ENCODE measurements around the gene RCBTB1. TPM values are rescaled to one million over a fixed set of nuclear protein-coding genes. Genes with fewer than 3 reads are reported as not detected.
A peak's percentile ranks its signal among the peaks of the same experiment; 100 is the strongest.

RCBTB1 gene
- polyA plus RNA-seq, 1 donor (not counting 4 experiments of a cell fraction or from before 2014, with no cell fraction given) = 26.9 TPM

DNA sequence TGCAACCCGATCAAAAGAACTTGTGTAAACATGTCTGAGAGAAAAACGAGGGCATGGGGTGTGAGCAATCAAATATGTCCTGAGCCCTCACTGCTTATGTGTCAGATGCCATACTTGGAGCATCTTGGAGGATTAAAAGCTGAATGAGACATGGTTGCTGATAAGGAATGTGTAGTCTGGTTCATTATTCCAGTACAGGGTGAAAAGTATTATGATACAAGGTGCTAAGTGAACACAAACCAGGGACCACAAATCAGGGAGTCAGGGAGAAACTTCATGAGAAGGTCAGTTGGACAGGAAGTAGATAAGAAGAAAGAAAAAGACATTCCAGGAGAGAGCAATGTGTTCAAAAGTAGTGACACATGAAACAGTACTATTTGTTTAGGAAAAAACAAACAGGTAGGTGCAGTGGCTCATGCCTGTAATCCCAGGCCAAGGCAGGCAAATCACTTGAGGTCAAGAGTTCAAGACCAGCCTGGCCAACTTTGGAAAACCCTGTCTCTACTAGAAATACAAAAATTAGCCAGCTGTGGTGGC is 2.0 kb upstream of the RCBTB1 start:
- no peaks in the 10 kb centered on the region for H4K20me1 ChIP-seq (ENCODE audit: control insufficient read depth, extremely low read depth, insufficient read depth, low read length)
- H2AFZ ChIP-seq (ENCODE audit: control insufficient read depth, low read length) = peak overlapping the region; percentile 63

DNA sequence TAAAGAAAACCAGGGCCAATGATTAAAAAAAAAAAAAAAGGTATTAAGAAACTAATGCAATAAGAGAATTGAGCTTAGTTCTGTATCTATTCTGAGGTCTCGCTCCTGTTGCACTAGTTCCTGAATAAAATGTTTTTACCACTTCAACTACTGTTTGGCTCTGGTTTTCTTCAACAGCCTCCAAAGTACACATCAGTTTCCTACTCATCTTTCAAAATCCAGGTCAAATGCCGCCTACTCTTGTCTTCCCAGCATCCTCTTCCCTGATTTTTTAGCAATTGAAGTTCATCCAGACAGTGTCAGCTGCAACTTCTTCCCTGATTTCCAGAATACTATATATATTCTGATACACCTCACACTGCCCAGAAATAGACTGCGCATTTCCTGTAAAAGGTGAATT is 1.4 kb upstream of the RCBTB1 start:
- peaks cover 29% of the 10 kb centered on the region for H3K79me2 ChIP-seq (ENCODE audit: control insufficient read depth, insufficient read depth, low read length)
- no peaks in the 10 kb centered on the region for H3K9me1 ChIP-seq (ENCODE audit: control insufficient read depth, extremely low read depth, insufficient read depth, low read length)
- no peaks in the 10 kb centered on the region for H4K20me1 ChIP-seq (ENCODE audit: control insufficient read depth, extremely low read depth, insufficient read depth, low read length)
- H3K4me3 ChIP-seq (ENCODE audit: control insufficient read depth in 2 of 3, extremely low read depth in 1 of 3, insufficient read depth in 2 of 3, low read depth in 1 of 3, low read length in 3 of 3) = peak overlapping the region in 2 of 3 experiments; percentile 44 to 54
- H2AFZ ChIP-seq (ENCODE audit: control insufficient read depth, low read length) = peak overlapping the region; percentile 63
- H3K4me1 ChIP-seq (ENCODE audit: control insufficient read depth, extremely low read depth, insufficient read depth, low read length) = peaks cover 27% of the 10 kb centered on the region
- peaks cover 0 to 3% of the 10 kb centered on the region in 2 experiments for H3K36me3 ChIP-seq (ENCODE audit: control insufficient read depth in 2 of 2, extremely low read depth in 1 of 2, insufficient read depth in 2 of 2, low read length in 2 of 2)
- no peaks in the 10 kb centered on the region for H3K9me3 ChIP-seq (ENCODE audit: control insufficient read depth, low read depth, low read length)
- H3K4me2 ChIP-seq (ENCODE audit: control insufficient read depth, extremely low read depth, insufficient read depth, low read depth, low read length) = peak overlapping the region; percentile 84
- dilution Hi-C loops (cut with MboI; ENCODE audit: extremely low pct_ligation_motif_present, low sequenced_read_pairs) = no loop called here
- H3K27me3 ChIP-seq (ENCODE audit: control insufficient read depth, extremely low read depth, insufficient read depth, low read length) = no peaks in the 10 kb centered on the region
- H3K27ac ChIP-seq (ENCODE audit: control insufficient read depth, insufficient read depth, low read length) = peak overlapping the region; percentile 87
- TF ChIP-seq, protein P1, sequence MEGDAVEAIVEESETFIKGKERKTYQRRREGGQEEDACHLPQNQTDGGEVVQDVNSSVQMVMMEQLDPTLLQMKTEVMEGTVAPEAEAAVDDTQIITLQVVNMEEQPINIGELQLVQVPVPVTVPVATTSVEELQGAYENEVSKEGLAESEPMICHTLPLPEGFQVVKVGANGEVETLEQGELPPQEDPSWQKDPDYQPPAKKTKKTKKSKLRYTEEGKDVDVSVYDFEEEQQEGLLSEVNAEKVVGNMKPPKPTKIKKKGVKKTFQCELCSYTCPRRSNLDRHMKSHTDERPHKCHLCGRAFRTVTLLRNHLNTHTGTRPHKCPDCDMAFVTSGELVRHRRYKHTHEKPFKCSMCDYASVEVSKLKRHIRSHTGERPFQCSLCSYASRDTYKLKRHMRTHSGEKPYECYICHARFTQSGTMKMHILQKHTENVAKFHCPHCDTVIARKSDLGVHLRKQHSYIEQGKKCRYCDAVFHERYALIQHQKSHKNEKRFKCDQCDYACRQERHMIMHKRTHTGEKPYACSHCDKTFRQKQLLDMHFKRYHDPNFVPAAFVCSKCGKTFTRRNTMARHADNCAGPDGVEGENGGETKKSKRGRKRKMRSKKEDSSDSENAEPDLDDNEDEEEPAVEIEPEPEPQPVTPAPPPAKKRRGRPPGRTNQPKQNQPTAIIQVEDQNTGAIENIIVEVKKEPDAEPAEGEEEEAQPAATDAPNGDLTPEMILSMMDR (optimal IDR thresholded peaks at IDR 0.05 in 1 of 3, IDR thresholded peaks at IDR 0.05 in 1 of 3, conservative IDR thresholded peaks at IDR 0.05 in 1 of 3; ENCODE audit: extremely low read depth in 1 of 3, insufficient read depth in 2 of 3, low read length in 3 of 3) = no peak
- TF ChIP-seq EZH2 (IDR thresholded peaks at IDR 0.05; ENCODE audit: low read length) = no peak
- H3K9ac ChIP-seq (ENCODE audit: control insufficient read depth, extremely low read depth, insufficient read depth, low read length) = peak overlapping the region; percentile 47
- FAIRE-seq (no peak), DNase-seq (ENCODE audit: low read depth, low spot score) (no peak)

More for the DNA sequence above, 2.0 kb upstream of the RCBTB1 start:
- H3K9ac ChIP-seq (ENCODE audit: control insufficient read depth, extremely low read depth, insufficient read depth, low read length) = peak overlapping the region; percentile 47
- peak overlapping the region; percentile 87 for H3K27ac ChIP-seq (ENCODE audit: control insufficient read depth, insufficient read depth, low read length)
- H3K4me3 ChIP-seq (ENCODE audit: control insufficient read depth in 2 of 3, extremely low read depth in 1 of 3, insufficient read depth in 2 of 3, low read depth in 1 of 3, low read length in 3 of 3) = peak overlapping the region in 2 of 3 experiments; percentile 44 to 54
- H3K9me3 ChIP-seq (ENCODE audit: control insufficient read depth, low read depth, low read length) = no peaks in the 10 kb centered on the region
- peak; percentile 92 for FAIRE-seq
- dilution Hi-C loops (cut with MboI; ENCODE audit: extremely low pct_ligation_motif_present, low sequenced_read_pairs) = no loop called here
- no peak for DNase-seq (ENCODE audit: low read depth, low spot score)
- peaks cover 26% of the 10 kb centered on the region for H3K79me2 ChIP-seq (ENCODE audit: control insufficient read depth, insufficient read depth, low read length)
- peaks cover 0 to 3% of the 10 kb centered on the region in 2 experiments for H3K36me3 ChIP-seq (ENCODE audit: control insufficient read depth in 2 of 2, extremely low read depth in 1 of 2, insufficient read depth in 2 of 2, low read length in 2 of 2)
- peak overlapping the region; percentile 84 for H3K4me2 ChIP-seq (ENCODE audit: control insufficient read depth, extremely low read depth, insufficient read depth, low read depth, low read length)
- H3K4me1 ChIP-seq (ENCODE audit: control insufficient read depth, extremely low read depth, insufficient read depth, low read length) = peaks cover 26% of the 10 kb centered on the region
- no peaks in the 10 kb centered on the region for H3K27me3 ChIP-seq (ENCODE audit: control insufficient read depth, extremely low read depth, insufficient read depth, low read length)
- TF ChIP-seq EZH2 (IDR thresholded peaks at IDR 0.05; ENCODE audit: low read length) = no peak
- TF ChIP-seq, protein P1 (optimal IDR thresholded peaks at IDR 0.05 in 1 of 3, IDR thresholded peaks at IDR 0.05 in 1 of 3, conservative IDR thresholded peaks at IDR 0.05 in 1 of 3; ENCODE audit: extremely low read depth in 1 of 3, insufficient read depth in 2 of 3, low read length in 3 of 3) = no peak
- H3K9me1 ChIP-seq (ENCODE audit: control insufficient read depth, extremely low read depth, insufficient read depth, low read length) = no peaks in the 10 kb centered on the region

Measured in keratinocyte (primary cell).